SK-N-SH treated with all-trans-retinoic acid at 6 μM for 48 hours (cell line): ENCODE results near the gene NMUR1.

Experiments used
- ATAC-seq: fragments of 200-7000 bp; cut with Tn5 transposase; 3 replicates; pipeline ENCODE4 v1.9.1; 2020; ENCODE audit warnings: mild to moderate bottlenecking, moderate library complexity
- ARNTL ChIP-seq: fragments of 450-650 bp; formaldehyde crosslinking; IDR thresholded peaks from 2 replicates; pipeline ENCODE4 v1.5.0; 2020; ENCODE audit warnings: low read depth, mild to moderate bottlenecking, moderate library complexity, borderline replicate concordance
- BACH2 ChIP-seq: fragments of 250-450 bp; sonication (Bioruptor Pico); IDR thresholded peaks from 2 replicates; pipeline ENCODE4 v1.9.0; 2021; ENCODE audit warnings: mild to moderate bottlenecking, borderline replicate concordance
- CREB5 ChIP-seq: fragments of 250-450 bp; sonication (Bioruptor Pico); IDR thresholded peaks from 2 replicates; pipeline ENCODE4 v1.5.1; 2020; ENCODE audit warnings: low read depth, mild to moderate bottlenecking, moderate library complexity
- CSDC2 ChIP-seq: fragments of 250-450 bp; sonication (Bioruptor Pico); IDR thresholded peaks from 2 replicates; pipeline ENCODE4 v1.5.0; 2020; ENCODE audit warnings: mild to moderate bottlenecking, moderate library complexity
- CSRNP3 ChIP-seq: fragments of 250-450 bp; sonication (Bioruptor Pico); IDR thresholded peaks from 2 replicates; pipeline ENCODE4 v1.5.1; 2021; ENCODE audit warnings: mild to moderate bottlenecking, moderate library complexity
- ESRRG ChIP-seq: fragments of 250-450 bp; sonication (Bioruptor Pico); IDR thresholded peaks from 2 replicates; pipeline ENCODE4 v1.6.1; 2021; ENCODE audit warnings: mild to moderate bottlenecking
- GLIS3 ChIP-seq: fragments of 250-450 bp; sonication (Bioruptor Pico); IDR thresholded peaks from 2 replicates; pipeline ENCODE4 v1.5.0; 2020; ENCODE audit warnings: mild to moderate bottlenecking, moderate library complexity
- ISL1 ChIP-seq: fragments of 250-450 bp; sonication (Bioruptor Pico); IDR thresholded peaks from 2 replicates; pipeline ENCODE4 v2.1.2; 2022; ENCODE audit warnings: mild to moderate bottlenecking, moderate library complexity
- PATZ1 ChIP-seq: fragments of 250-450 bp; sonication (Bioruptor Pico); IDR thresholded peaks from 2 replicates; pipeline ENCODE4 v1.8.0; 2020; ENCODE audit warnings: mild to moderate bottlenecking, moderate library complexity, borderline replicate concordance
- PPARA ChIP-seq: fragments of 250-450 bp; sonication (Bioruptor Pico); IDR thresholded peaks from 2 replicates; pipeline ENCODE4 v1.5.0; 2020; ENCODE audit warnings: mild to moderate bottlenecking, borderline replicate concordance
- RARB ChIP-seq: fragments of 250-450 bp; sonication (Bioruptor Pico); IDR thresholded peaks from 2 replicates; pipeline ENCODE4 v1.8.0; 2021; ENCODE audit warnings: mild to moderate bottlenecking, moderate library complexity
- SNAI2 ChIP-seq: fragments of 250-450 bp; sonication (Bioruptor Pico); IDR thresholded peaks from 2 replicates; pipeline ENCODE4 v1.5.0; 2020; ENCODE audit warnings: mild to moderate bottlenecking, moderate library complexity
- TCF4 ChIP-seq: fragments of 250-450 bp; sonication (Bioruptor Pico); IDR thresholded peaks from 2 replicates; pipeline ENCODE4 v1.8.0; 2021; ENCODE audit warnings: mild to moderate bottlenecking, moderate library complexity, borderline replicate concordance
- TOX ChIP-seq: fragments of 250-450 bp; sonication (Bioruptor Pico); IDR thresholded peaks from 2 replicates; pipeline ENCODE4 v1.8.0; 2021; ENCODE audit warnings: mild to moderate bottlenecking, moderate library complexity, borderline replicate concordance
- ZC3H10 ChIP-seq: fragments of 250-450 bp; sonication (Bioruptor Pico); IDR thresholded peaks from 2 replicates; pipeline ENCODE4 v1.5.1; 2021; ENCODE audit warnings: mild to moderate bottlenecking, moderate library complexity
- ZFP30 ChIP-seq: fragments of 450-650 bp; formaldehyde crosslinking; IDR thresholded peaks from 2 replicates; pipeline ENCODE4 v1.5.0; 2022; ENCODE audit warnings: mild to moderate bottlenecking, moderate library complexity
- ZNF565 ChIP-seq: fragments of 450-650 bp; formaldehyde crosslinking; conservative IDR thresholded peaks from 2 replicates; pipeline ENCODE4 v1.5.0; 2020; ENCODE audit warnings: low read depth, mild to moderate bottlenecking, moderate library complexity
- ZNF70 ChIP-seq: fragments of 450-650 bp; formaldehyde crosslinking; IDR thresholded peaks from 2 replicates; pipeline ENCODE4 v1.5.0; 2020; ENCODE audit warnings: mild to moderate bottlenecking, moderate library complexity
- ZNF8 ChIP-seq: fragments of 450-650 bp; formaldehyde crosslinking; IDR thresholded peaks from 2 replicates; pipeline ENCODE4 v1.5.0; 2020; ENCODE audit warnings: mild to moderate bottlenecking, moderate library complexity

NMUR1 gene

GRCh38 chr2:231548752-231549151, 18.5 kb upstream of the NMUR1 start:
- ATAC-seq = no peak
- TF ChIP-seq ZNF565 (no peak), ZC3H10 (CRISPR knock-in tag) (no peak), CSDC2 (CRISPR knock-in tag) (no peak), ZNF70 (CRISPR knock-in tag) (no peak), TOX (no peak), ARNTL (CRISPR knock-in tag) (no peak), PATZ1 (CRISPR knock-in tag) (no peak), CSRNP3 (no peak), ESRRG (CRISPR knock-in tag) (no peak), ZFP30 (CRISPR knock-in tag) (no peak), GLIS3 (CRISPR knock-in tag) (no peak), CREB5 (CRISPR knock-in tag) (no peak), TCF4 (CRISPR knock-in tag) (no peak), RARB (no peak), BACH2 (CRISPR knock-in tag) (no peak)

GRCh38 chr2:231547315-231548110, 17.3 kb upstream of the NMUR1 start:
- no peak for TF ChIP-seq CSRNP3
- no peak for TF ChIP-seq PPARA
- no peak for TF ChIP-seq RARB
- no peak for TF ChIP-seq PATZ1 (CRISPR knock-in tag)
- TF ChIP-seq ESRRG (CRISPR knock-in tag) = no peak
- no peak for TF ChIP-seq ZNF8 (CRISPR knock-in tag)
- TF ChIP-seq ISL1 (CRISPR knock-in tag) = no peak
- no peak for TF ChIP-seq TOX
- no peak for TF ChIP-seq SNAI2 (CRISPR knock-in tag)
- no peak for TF ChIP-seq ARNTL (CRISPR knock-in tag)
- no peak for ATAC-seq

GRCh38 chr2:231546014-231546715, 15.9 kb upstream of the NMUR1 start:
- TF ChIP-seq GLIS3 (CRISPR knock-in tag) = no peak
- no peak for TF ChIP-seq ZNF565
- no peak for TF ChIP-seq PPARA
- TF ChIP-seq TCF4 (CRISPR knock-in tag) = no peak
- TF ChIP-seq ZC3H10 (CRISPR knock-in tag) = no peak
- no peak for TF ChIP-seq PATZ1 (CRISPR knock-in tag)
- no peak for ATAC-seq
